ENCODE data around the gene PDE6G.

- TF ChIP-seq CTCF (conservative IDR thresholded peaks at IDR 0.05; ENCODE audit: low read length): no peak
- no peak for TF ChIP-seq EZH2phosphoT487 (IDR thresholded peaks at IDR 0.05; ENCODE audit: borderline replicate concordance)
Observed at GRCh38 chr17:81644976-81645952, 11.1 kb downstream of the PDE6G start.
